ENCODE results near the gene PTPRU. TPM values are rescaled to one million over a fixed set of nuclear protein-coding genes. Genes with fewer than 3 reads are reported as not detected.

PTPRU gene
- polyA plus RNA-seq, 1 of the 3 experiments (the other 2 are of a cell fraction), result 3.5 TPM

DNA sequence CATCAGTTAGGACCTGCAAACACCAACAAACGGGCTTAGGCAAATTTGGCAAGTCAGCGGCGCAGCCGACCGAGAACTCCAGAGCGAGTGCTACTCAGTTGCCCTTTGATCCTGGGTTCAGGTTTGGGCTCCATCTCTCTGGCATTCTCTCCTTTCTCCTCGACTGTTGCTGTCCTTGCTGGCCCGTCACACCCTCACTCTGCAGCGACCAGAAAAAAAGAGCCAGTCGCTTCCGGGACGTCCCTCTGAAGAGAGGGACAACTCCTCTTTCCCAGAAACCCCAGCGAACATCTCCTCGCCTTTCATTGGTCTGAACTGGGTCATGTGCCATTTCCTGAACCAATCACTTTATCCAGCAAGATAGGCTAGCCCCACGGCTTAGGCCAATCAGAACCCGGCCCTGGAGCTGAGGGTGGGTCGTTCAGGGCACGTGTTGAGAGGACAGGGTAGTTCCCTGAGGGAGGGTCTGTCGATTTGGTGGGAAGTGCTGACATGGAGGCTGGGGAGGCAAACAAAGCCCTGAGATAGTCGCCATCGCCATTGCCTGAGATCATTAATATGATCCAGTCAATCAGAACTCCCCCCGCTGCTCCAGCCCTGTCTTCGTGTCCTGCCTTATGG, 113.7 kb downstream of the PTPRU start:
- Histone ChIP-seq H3K4me2 (no peak overlapping the region), H3K79me2 (ENCODE audit: insufficient read depth) (no peaks in the 10 kb centered on the region), H3K27ac (ENCODE audit: low read depth in 2 of 2, low read length in 1 of 2) (no peak overlapping the region), H2AFZ (ENCODE audit: low read depth) (no peak overlapping the region), H3K36me3 (replicated peaks in 1 of 2; ENCODE audit: control insufficient read depth in 1 of 2, insufficient read depth in 2 of 2, low read length in 1 of 2) (no peaks in the 10 kb centered on the region), H3K9me3 (no peaks in the 10 kb centered on the region), H3K27me3 (ENCODE audit: insufficient read depth) (no peaks in the 10 kb centered on the region; the same call in 1 of the 2 replicates), H3K9me2 (no peaks in the 10 kb centered on the region), H3K4me3 (ENCODE audit: low read depth in 2 of 2, low read length in 1 of 2) (no peak overlapping the region), H3F3A (replicated peaks; ENCODE audit: insufficient read depth) (no peaks in the 10 kb centered on the region), H3K9ac (no peak overlapping the region), H3K4me1 (ENCODE audit: control insufficient read depth in 1 of 2, insufficient read depth in 2 of 2, low read depth in 1 of 2, low read length in 1 of 2) (no peaks in the 10 kb centered on the region; a peak in 1 of 4 replicates), H4K20me1 (ENCODE audit: insufficient read depth) (no peaks in the 10 kb centered on the region)
- TF ChIP-seq POLR2AphosphoS5 (IDR thresholded peaks at IDR 0.05; ENCODE audit: low read depth, low read length), result no peak
- TF ChIP-seq CHD2 (IDR thresholded peaks at IDR 0.05; ENCODE audit: low read length, partially characterized antibody), result no peak
- TF ChIP-seq, protein P1, sequence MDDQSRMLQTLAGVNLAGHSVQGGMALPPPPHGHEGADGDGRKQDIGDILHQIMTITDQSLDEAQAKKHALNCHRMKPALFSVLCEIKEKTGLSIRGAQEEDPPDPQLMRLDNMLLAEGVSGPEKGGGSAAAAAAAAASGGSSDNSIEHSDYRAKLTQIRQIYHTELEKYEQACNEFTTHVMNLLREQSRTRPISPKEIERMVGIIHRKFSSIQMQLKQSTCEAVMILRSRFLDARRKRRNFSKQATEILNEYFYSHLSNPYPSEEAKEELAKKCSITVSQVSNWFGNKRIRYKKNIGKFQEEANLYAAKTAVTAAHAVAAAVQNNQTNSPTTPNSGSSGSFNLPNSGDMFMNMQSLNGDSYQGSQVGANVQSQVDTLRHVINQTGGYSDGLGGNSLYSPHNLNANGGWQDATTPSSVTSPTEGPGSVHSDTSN (IDR thresholded peaks at IDR 0.05), result no peak
- no peak for TF ChIP-seq JUND (IDR thresholded peaks at IDR 0.05)
- TF ChIP-seq EZH2phosphoT487 (IDR thresholded peaks at IDR 0.05; ENCODE audit: borderline replicate concordance, low read depth), result no peak
- no peak for TF ChIP-seq MXI1 (IDR thresholded peaks at IDR 0.05; ENCODE audit: low read depth, low read length)
- DNase-seq, result no peak
- ChIA-PET POLR2A (no interaction called here), CTCF (no interaction called here)
- WGBS (ENCODE audit: low lambda C conversion rate), result 51% methylated on average over 22 of the region's 23 CpGs

DNA sequence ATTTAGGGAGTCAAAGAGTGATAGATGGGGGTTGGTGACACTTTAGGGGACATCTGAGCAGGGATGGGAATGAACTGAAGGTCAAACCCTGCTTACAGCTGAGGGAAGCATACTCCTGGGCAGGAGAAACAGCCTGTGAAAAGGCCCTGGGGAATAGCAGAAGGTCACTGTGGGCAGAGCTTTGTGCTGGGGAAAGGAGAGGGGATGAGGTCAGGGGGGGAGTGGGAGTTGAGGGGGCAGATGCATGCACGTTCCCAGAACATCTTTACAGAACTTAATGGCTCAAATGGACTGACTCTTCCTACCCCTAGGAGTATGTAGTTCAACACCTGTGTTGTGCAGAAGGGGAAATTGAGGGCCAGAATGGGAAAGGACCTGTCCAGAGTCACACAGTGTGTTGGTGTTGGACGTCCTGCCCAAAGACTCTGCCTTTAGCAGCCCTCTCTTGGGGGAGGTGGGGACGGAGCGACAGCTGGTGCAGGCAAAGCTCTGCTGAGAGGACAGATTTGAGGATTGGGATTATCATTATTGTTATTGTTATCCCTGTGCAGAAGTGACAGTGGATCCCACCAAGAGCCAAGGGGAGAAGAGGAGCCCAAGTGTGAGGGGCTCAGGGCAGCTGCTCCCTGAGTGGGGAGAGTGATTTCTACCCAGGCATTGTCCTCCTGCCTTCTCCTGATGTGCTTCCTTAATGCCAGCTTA, 116.5 kb downstream of the PTPRU start:
- Histone ChIP-seq H3K27me3 (ENCODE audit: insufficient read depth) (no peaks in the 10 kb centered on the region), H3K27ac (ENCODE audit: low read depth in 2 of 2, low read length in 1 of 2) (no peak overlapping the region), H3K36me3 (replicated peaks in 1 of 2; ENCODE audit: control insufficient read depth in 1 of 2, insufficient read depth in 2 of 2, low read length in 1 of 2) (no peaks in the 10 kb centered on the region), H3K4me1 (ENCODE audit: control insufficient read depth in 1 of 2, insufficient read depth in 2 of 2, low read depth in 1 of 2, low read length in 1 of 2) (no peaks in the 10 kb centered on the region; a peak in 1 of 4 replicates), H3K4me2 (no peak overlapping the region), H2AFZ (ENCODE audit: low read depth) (no peak overlapping the region), H3F3A (replicated peaks; ENCODE audit: insufficient read depth) (no peaks in the 10 kb centered on the region), H3K79me2 (ENCODE audit: insufficient read depth) (no peaks in the 10 kb centered on the region), H3K4me3 (ENCODE audit: low read depth in 2 of 2, low read length in 1 of 2) (no peak overlapping the region), H3K9me2 (no peaks in the 10 kb centered on the region), H3K9ac (no peak overlapping the region), H3K9me3 (no peaks in the 10 kb centered on the region), H4K20me1 (ENCODE audit: insufficient read depth) (no peaks in the 10 kb centered on the region)
- no peak for DNase-seq
- 47% methylated on average over 4 of the region's 4 CpGs for WGBS (ENCODE audit: low lambda C conversion rate)
- CTCF ChIA-PET, result interaction anchor here (2.2 kb wide), 1 partner anchor 11 kb away, joined by 9 read pairs; no protein-coding TSS in a partner anchor
- POLR2A ChIA-PET, result no interaction called here
- TF ChIP-seq EP300 (IDR thresholded peaks at IDR 0.05; ENCODE audit: borderline replicate concordance in 1 of 2, low read depth in 1 of 2, low read length in 1 of 2) (no peak), YY1 (IDR thresholded peaks at IDR 0.05; ENCODE audit: low read depth) (no peak), IRF3 (IDR thresholded peaks at IDR 0.05; ENCODE audit: low read depth, low read length) (no peak), JUND (IDR thresholded peaks at IDR 0.05) (no peak), GABPA (IDR thresholded peaks at IDR 0.05; ENCODE audit: low read depth) (no peak), NFIC (IDR thresholded peaks at IDR 0.05; ENCODE audit: borderline replicate concordance) (no peak), SIN3A (IDR thresholded peaks at IDR 0.05; ENCODE audit: borderline replicate concordance, low read depth, low read length) (no peak), TCF12 (IDR thresholded peaks at IDR 0.05) (no peak), RCOR1 (IDR thresholded peaks at IDR 0.05; ENCODE audit: low read length) (no peak)
- TF ChIP-seq, protein P2, sequence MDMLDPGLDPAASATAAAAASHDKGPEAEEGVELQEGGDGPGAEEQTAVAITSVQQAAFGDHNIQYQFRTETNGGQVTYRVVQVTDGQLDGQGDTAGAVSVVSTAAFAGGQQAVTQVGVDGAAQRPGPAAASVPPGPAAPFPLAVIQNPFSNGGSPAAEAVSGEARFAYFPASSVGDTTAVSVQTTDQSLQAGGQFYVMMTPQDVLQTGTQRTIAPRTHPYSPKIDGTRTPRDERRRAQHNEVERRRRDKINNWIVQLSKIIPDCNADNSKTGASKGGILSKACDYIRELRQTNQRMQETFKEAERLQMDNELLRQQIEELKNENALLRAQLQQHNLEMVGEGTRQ (IDR thresholded peaks at IDR 0.05; ENCODE audit: borderline replicate concordance, low read depth, low read length), result no peak
- TF ChIP-seq, protein P1 (IDR thresholded peaks at IDR 0.05), result no peak

Measured in SK-N-SH (cell line).